Kidney (tissue), 14 donors: ENCODE measurements around the gene ABRACL. TPM values are rescaled to one million over a fixed set of nuclear protein-coding genes. Genes with fewer than 3 reads are reported as not detected.

ENCODE experiments used
- DNase-seq, 5 donors: peaks; one replicate each; pipeline ENCODE4 v3.0.0-alpha.2; 2013 to 2020
- FAIRE-seq: peaks from 2 replicates; lab custom pipeline; 2012; peaks lifted over from hg19 to GRCh38; lab: Jason Lieb, UNC
- H3K27ac ChIP-seq, 2 donors: one replicate each; pipeline ENCODE4 v1.7.0; 2013; ENCODE audit warnings: low read depth in 2 of 2, low read length in 2 of 2, inconsistent platforms in 1 of 2
- H3K27me3 ChIP-seq: one replicate; pipeline ENCODE4 v1.7.1; 2013; ENCODE audit warnings: low read length, inconsistent platforms; ENCODE audit not compliant: control insufficient read depth, insufficient read depth
- H3K36me3 ChIP-seq, 3 donors: one replicate each; pipeline versions ENCODE4 v1.7.0 to v1.7.1; 2013; ENCODE audit warnings: low read length in 3 of 3, control low read depth in 1 of 3, inconsistent platforms in 1 of 3; ENCODE audit not compliant: insufficient read depth in 3 of 3, control insufficient read depth in 2 of 3
- H3K4me1 ChIP-seq, 3 donors: one replicate each; pipeline versions ENCODE4 v1.7.0 to v1.7.1; 2013; ENCODE audit warnings: low read length in 3 of 3, inconsistent platforms in 1 of 3, low read depth in 1 of 3; ENCODE audit not compliant: control insufficient read depth in 2 of 3, insufficient read depth in 2 of 3
- H3K4me3 ChIP-seq, 3 donors: one replicate each; pipeline versions ENCODE4 v1.7.0 to v1.8.1; 2013; ENCODE audit warnings: low read length in 3 of 3, control low read depth in 1 of 3, inconsistent platforms in 1 of 3
- H3K9ac ChIP-seq, 3 donors: one replicate each; pipeline versions ENCODE4 v1.7.0 to v1.7.1; 2013; ENCODE audit warnings: low read length in 3 of 3, control low read depth in 1 of 3, inconsistent platforms in 1 of 3
- H3K9me3 ChIP-seq, 3 donors: one replicate each; pipeline versions ENCODE4 v1.7.0 to v1.7.1; 2013; ENCODE audit warnings: low read length in 3 of 3, control low read depth in 1 of 3, inconsistent platforms in 1 of 3; ENCODE audit not compliant: control insufficient read depth in 2 of 3, insufficient read depth in 1 of 3
- intact Hi-C: fragments of 100-400 bp; cut with DNase I; formaldehyde crosslinking; loops from one replicate; pipeline ENCODE4 v1.11.1; 2022
- polyA plus RNA-seq: library from polyadenylated mRNA; stranded (reverse); fragments of 350-450 nt; fragmentation: Illumina TruSeq; extraction: RNeasy Lipid Tissue Mini Kit (QIAGEN cat#74804); gene quantifications from one replicate; pipeline ENCODE4 v1.2.3, GENCODE V29; 2014; ENCODE audit warnings: low read depth, low replicate concordance; ENCODE audit not compliant: insufficient read depth
- total RNA-seq: library from RNA; stranded (reverse); fragmentation: NEBNext Ultra II Directional; extraction: Animal tissue kit (Norgen Biotek cat#: 25700); gene quantifications from one replicate; pipeline ENCODE4 v1.2.1, GENCODE V29; 2021
- TF ChIP-seq, protein P1 (sequence below): IDR thresholded peaks from 3 replicates; pipeline ENCODE4 v1.5.1; 2012; ENCODE audit warnings: mild to moderate bottlenecking, moderate library complexity, borderline replicate concordance; ENCODE audit not compliant: insufficient read depth; ENCODE audit errors: extremely low read depth
- donor health status: control.
- donor health status: control.
- donor health status: control.
- donor health status: control.
- donor health status: control.
- donor health status: DM: yes; HTN: yes; CAD: no.
- donor health status: Normal renal cell carcinoma (clear cell type).

Gene ABRACL
- total and polyA plus RNA-seq, 2 donors from 2014 or later = 24.9 to 51.3 TPM

DNA sequence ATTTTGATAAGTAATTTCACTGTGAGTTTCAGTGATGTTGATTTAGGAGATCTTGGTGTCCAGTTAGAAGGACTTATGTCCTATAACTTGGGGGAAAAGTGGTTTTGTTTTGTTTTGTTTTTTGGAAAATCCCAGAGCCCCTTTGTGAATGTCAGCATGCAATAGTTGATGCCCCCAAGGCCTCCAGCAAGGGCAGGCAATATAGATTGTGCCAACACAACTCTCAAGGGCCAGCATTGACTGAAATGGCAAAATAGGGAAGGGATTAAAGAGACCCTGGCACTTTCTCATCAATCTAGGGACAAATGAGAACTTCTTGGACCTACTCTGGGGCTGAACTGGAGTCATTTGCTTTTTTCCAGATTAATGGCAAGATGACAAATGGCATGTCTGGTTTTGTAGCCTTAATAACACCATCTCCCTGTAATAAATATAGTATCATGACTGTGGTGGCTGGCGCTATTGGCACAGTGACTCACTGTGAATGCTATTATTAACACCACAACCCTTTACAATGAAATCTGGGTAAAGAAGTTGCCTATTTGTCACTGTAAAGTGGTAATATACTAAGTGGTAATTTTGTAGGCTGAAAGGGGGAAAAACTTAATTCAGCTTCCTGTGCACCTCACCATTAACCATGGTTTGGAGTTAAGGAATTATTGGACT lies 51.8 kb downstream of the ABRACL start:
- no peak for FAIRE-seq
- DNase-seq = no peak
- no peaks in the 10 kb centered on the region for H3K4me1 ChIP-seq
- no peak overlapping the region for H3K27ac ChIP-seq
- no peak overlapping the region for H3K9ac ChIP-seq
- no peaks in the 10 kb centered on the region for H3K27me3 ChIP-seq
- TF ChIP-seq, protein P1, sequence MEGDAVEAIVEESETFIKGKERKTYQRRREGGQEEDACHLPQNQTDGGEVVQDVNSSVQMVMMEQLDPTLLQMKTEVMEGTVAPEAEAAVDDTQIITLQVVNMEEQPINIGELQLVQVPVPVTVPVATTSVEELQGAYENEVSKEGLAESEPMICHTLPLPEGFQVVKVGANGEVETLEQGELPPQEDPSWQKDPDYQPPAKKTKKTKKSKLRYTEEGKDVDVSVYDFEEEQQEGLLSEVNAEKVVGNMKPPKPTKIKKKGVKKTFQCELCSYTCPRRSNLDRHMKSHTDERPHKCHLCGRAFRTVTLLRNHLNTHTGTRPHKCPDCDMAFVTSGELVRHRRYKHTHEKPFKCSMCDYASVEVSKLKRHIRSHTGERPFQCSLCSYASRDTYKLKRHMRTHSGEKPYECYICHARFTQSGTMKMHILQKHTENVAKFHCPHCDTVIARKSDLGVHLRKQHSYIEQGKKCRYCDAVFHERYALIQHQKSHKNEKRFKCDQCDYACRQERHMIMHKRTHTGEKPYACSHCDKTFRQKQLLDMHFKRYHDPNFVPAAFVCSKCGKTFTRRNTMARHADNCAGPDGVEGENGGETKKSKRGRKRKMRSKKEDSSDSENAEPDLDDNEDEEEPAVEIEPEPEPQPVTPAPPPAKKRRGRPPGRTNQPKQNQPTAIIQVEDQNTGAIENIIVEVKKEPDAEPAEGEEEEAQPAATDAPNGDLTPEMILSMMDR = no peak
- intact Hi-C loops = no loop called here
- H3K9me3 ChIP-seq = no peaks in the 10 kb centered on the region
- H3K36me3 ChIP-seq = no peaks in the 10 kb centered on the region
- no peak overlapping the region for H3K4me3 ChIP-seq

DNA sequence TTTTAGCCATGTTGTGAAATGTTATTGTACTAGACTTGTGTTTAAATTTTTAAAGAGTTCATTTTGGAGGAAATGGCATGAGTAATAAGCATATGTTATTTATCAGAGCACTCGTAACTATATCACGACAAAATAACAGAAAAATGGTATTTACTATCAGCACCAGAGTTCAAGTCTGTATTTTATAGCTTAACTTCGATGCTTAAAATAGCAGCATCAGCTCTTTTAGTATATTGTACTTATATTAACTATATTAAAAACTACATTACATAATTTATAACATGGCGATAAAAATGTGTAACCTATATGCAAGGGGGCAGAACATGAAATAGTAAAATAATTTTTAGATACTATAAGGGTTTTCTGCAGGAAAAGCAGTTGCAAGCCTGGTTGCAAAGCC lies 52.9 kb downstream of the ABRACL start:
- DNase-seq = peak in 2 of 5 donors; percentile 19 to 62
- Histone ChIP-seq H3K27ac (no peak overlapping the region), H3K9ac (no peak overlapping the region), H3K4me1 (no peaks in the 10 kb centered on the region), H3K4me3 (no peak overlapping the region), H3K36me3 (no peaks in the 10 kb centered on the region), H3K27me3 (no peaks in the 10 kb centered on the region), H3K9me3 (no peaks in the 10 kb centered on the region)
- TF ChIP-seq, protein P1 = no peak
- intact Hi-C loops = no loop called here
- no peak for FAIRE-seq

DNA sequence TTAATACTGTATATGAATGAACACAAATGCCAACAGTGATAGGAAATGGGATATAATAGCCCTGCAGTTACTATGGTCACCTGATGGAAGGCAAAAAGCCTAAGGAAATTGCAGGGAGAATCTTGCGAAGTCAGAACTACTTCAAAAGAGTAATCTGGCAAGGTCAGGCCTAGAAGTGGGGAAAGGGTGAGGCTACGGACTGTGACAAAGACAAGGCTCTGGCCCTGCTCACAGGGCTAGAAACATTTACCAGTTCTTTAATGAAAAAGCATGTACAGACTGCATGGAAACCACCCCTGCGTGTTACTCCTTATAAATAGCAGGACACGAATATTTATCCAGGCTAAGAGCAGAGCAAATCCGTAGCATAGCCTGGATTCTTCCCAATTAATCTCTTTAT lies 53.8 kb downstream of the ABRACL start:
- H3K27me3 ChIP-seq = no peaks in the 10 kb centered on the region
- DNase-seq (no peak), FAIRE-seq (no peak)
- H3K36me3 ChIP-seq = no peaks in the 10 kb centered on the region
- TF ChIP-seq, protein P1 = no peak
- intact Hi-C loops = no loop called here
- no peaks in the 10 kb centered on the region for H3K9me3 ChIP-seq
- no peaks in the 10 kb centered on the region for H3K4me1 ChIP-seq
- no peak overlapping the region for H3K9ac ChIP-seq
- H3K4me3 ChIP-seq = no peak overlapping the region
- no peak overlapping the region for H3K27ac ChIP-seq

DNA sequence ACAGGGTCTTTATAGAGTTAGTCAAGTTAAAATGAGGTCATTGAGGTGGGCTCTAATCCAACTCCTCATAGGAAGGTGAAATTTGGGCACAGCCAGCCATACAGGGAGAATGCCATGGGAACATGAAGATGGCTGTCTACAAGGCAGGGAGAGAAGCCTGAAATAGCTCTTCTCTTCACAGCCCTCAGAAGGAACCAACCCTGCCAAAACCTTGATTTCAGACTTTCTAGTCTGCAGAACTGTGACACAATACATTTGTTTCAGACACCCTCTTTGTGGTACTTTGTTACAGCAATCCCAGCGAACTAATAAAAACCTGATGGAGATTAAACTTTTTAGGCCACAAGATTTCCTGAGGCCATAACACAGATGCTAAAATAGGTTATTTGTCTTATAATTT lies 63.3 kb downstream of the ABRACL start:
- Histone ChIP-seq H3K36me3 (no peaks in the 10 kb centered on the region), H3K4me3 (no peak overlapping the region), H3K9ac (no peak overlapping the region), H3K4me1 (no peaks in the 10 kb centered on the region), H3K9me3 (no peaks in the 10 kb centered on the region), H3K27me3 (no peaks in the 10 kb centered on the region), H3K27ac (no peak overlapping the region)
- FAIRE-seq = no peak
- TF ChIP-seq, protein P1 = no peak
- intact Hi-C loops = no loop called here
- DNase-seq = no peak
